Mesenteric fat pad (tissue), 1 donor: ENCODE results near the gene IFIT1. TPM values are rescaled to one million over a fixed set of nuclear protein-coding genes. Genes with fewer than 3 reads are reported as not detected.
"Not testable (repeated sequence)": the region's sequence is repeated elsewhere in the genome, so short reads cannot be mapped to it uniquely, and the experiment has no call there.

ENCODE experiments used
- DNase-seq: peaks from one replicate; pipeline ENCODE4 v3.0.0-alpha.2; 2020; ENCODE audit warnings: low spot score
- total RNA-seq: library from RNA; stranded (reverse); fragmentation: NEBNext Ultra II Directional; extraction: Animal tissue kit (Norgen Biotek cat#: 25700); gene quantifications from one replicate; pipeline ENCODE4 v1.2.1, GENCODE V29; 2021
- donor health status: DM: yes; HTN: yes; CAD: no.

IFIT1 gene
- total RNA-seq, 1 donor from 2014 or later, result 14.5 TPM

DNA sequence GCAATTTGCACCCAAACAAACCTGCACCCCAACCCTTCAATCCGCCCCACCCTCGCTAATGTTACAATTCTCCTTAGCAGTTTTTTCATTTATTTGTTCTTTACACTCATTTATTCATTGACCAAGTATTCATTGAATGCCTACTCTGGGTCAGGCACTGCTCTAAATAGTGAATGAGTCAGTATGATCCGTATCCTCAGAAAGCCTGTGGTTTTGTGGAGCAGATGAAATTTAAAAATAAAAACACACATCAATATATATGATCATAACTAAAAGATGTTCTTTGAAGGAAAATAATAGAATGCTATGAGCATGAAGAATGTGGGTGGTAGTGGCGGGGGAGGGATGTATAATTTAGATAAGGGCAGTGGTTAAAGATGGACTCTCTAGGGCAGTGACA lies 35.2 kb downstream of the IFIT1 start:
- DNase-seq, result no peak

DNA sequence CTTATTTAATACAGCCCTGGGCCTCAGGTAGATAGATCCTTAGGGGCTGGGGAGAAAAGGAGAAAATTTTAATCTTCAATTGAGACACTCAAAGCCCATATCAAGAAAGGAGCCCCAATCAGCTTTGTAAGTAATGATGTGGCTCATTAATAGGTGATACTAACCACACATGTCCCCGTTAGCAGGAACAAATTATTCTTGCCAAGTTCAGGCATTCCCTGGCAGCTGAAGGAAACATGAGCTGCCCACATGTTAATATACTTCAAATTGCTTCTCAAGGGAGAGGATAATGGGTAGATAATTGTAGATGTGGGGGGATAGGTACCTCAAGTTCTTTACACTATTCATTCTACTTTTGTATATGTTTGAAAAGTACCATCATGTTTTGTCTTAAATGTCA lies 36.5 kb downstream of the IFIT1 start:
- no peak for DNase-seq

DNA sequence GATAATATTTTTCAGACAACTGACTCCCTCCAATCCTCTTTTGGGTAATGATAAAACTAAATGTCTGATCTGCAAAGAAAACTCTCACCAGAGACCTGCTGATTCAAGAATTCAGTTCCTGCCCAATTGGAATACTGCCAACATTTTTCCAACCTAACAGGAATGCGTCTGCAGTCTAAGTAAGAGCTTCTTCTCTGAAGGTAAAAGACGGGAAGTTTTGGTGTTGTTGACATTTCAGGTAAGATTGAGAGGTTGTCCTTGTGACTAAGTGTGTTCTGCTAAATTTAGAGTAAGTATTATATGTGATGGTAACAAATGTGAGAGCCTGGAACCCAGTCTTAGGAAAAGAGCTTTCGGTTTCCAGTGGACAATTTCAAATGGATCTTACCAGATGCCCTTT lies 39.6 kb downstream of the IFIT1 start:
- DNase-seq, result no peak

DNA sequence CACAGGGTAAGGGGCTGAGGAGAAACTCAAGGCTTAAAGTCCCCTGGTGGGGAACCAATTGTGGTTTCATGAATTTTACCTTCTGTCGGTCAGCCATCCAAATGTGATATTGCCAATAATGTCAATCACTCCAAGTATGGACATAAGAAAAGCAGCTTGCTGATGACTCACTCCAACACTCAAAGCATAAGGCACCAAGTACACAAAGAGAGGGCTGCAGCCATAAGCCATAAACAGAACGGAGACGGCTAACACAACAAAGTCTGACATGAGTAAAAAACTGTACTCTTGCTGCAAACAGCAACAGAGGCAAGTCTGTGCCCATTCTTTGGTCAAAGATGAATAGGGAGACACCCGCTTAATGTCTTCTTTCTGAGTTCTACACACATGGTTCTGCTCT lies 46.1 kb downstream of the IFIT1 start:
- no peak for DNase-seq

DNA sequence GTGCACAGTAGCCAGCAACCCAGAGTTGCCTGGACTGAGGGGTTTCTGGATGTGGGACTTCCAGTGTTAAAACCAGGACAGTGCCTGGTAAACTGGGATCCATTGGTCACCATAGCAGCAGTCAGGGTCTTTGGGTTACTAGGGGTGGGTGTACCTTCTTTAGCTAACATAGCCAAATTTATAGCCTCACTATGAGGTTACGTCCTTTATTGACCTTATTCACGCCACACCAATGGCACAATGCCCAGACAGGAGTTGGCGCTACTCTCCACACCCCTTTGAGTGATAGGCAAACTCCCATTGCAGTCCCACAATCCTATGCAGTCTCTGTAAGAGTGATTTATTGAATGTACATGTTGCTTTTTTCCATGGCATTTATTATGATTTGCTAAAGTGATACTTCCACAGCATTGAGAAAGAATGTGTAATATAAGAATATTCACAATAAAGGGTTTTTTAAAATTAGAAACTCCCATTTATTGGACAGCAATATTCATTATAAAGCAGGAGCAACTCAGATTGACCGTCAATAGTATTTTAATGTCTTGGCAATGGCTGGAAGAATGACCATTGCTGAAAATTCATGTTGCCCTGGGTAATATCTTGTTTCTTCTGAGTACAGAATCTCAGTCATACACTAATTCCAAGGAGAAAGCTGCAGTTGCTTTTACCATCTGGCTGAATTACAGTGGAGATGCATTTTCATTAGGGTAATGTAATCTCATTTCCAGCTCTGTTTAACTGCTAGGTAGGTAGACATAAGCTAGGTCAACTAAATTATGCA lies 48.0 kb downstream of the IFIT1 start:
- DNase-seq, result no peak

DNA sequence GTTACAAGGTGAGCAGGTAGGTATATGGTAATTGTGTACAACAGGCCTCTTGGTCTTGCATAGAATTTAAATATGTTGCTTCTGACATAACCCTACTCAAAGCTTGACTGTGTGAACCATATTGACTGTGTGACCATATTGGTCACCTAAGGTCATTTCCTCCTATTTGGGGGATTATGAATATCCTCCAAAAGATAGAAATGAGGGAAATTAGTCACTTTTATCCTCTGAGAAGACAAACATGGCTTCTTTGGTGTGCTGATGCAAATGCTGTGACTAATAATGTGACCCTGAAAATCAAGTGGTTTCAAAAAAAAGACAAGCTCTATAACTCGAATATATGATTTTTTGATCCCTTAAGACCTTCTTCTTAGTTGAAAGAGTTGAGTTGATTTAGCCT lies 49.9 kb downstream of the IFIT1 start:
- DNase-seq, result no peak

DNA sequence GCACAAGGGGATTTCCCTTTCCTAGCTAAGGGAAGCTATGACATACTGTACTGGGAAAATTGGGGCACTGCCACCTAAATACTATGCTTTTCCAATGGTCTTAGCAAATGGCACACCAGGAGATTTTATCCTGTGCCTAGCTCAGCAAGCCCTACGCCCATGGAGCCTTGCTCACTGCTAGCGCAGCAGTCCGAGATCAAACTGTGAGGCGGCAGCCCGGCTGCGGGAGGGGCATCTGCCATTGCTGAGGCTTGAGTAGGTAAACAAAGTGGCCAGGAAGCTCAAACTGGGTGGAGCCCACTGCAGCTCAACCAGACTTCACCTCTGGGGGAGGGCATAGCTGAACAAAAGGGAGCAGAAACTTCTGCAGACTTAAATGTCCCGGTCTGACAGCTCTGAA lies 52.4 kb downstream of the IFIT1 start:
- not testable (repeated sequence) for DNase-seq

DNA sequence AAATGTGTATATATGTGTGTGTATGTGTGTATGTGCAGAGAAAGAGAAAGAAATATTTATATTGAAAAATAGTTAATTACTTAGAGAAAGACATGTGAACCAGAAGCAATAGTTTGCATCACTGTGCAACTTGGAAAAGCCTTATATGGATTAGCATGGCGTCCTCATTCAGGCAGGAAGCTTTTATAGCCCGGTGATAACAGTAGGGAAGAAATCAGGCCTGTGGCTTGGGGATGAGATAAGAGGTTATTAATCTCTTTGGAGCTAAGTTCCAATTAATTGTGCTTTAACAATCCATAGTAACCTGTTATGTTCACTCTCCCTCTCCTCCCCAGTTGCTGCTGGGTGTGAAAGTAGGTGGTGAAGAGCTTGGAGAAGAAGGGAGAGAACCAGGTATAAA lies 58.5 kb downstream of the IFIT1 start:
- DNase-seq, result no peak

DNA sequence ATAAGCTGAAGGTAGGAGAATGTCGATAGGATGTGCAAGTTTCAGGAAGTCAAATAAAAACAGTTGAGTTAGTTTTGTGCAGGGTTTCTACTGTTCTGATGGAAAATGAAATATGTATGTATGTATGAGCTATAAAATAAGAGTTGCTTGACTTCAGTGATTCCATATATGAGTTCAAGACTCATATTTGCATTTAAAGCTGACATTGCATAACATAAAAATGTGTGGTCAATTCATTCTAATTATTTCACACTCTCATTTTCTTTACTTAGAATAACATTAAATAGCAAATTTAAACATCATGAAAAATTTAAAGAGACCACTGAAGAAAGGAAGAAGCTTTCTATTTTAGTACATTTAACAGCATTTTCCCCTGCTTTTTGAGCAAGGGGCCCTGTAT lies 59.8 kb downstream of the IFIT1 start:
- no peak for DNase-seq

DNA sequence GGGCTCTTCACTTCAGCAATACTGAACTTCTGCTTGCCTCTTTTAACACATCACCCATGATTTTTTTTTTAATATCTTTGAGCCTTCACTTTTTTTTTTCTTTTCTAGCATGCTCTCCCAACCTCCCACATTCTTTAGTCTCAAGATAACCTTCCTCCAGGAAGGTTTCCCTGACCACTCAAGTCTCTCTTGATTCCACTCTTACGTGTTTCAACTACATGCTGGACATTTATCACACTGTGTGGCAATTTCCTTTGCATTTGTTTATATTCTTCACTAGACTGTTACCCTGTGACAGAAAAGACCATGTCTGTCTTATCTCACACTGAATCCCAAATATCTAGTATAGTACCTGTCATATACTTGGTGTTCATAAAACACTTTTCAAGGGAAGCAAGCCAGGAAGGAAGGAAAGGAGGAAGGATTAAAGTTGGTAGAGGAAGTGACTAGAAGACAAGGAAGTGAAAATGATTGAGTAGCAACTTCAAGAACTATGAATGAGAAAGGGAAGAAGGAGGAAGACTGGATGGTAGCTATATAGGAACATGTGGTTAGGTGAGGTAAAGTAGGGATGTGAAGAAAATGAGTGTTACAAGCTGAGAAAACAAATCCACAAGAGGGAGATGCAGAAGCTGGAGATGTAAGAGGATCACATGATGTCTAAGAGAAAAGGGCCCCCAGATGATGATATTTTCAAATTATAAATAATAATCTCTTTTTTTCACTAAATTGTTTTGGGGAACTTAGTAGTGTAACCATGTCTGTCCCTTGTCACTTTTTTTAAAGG lies 62.3 kb downstream of the IFIT1 start:
- no peak for DNase-seq

Other genes starting within 250 kb of the IFIT1 start
- 4.8 TPM for gene CH25H, start 185.3 kb upstream of the IFIT1 start, total RNA-seq
- gene LIPA, start 140.8 kb upstream of the IFIT1 start, total RNA-seq, result 210 TPM
- 3.8 TPM for gene IFIT2, start 90.6 kb upstream of the IFIT1 start, total RNA-seq
- gene IFIT3, start 64.6 kb upstream of the IFIT1 start, total RNA-seq, result 24.2 TPM
- not detected for gene IFIT1B, start 14.6 kb upstream of the IFIT1 start, total RNA-seq
- gene IFIT5, start 21.9 kb downstream of the IFIT1 start, total RNA-seq, result 18.3 TPM
- 0.22 TPM for gene SLC16A12, start 143.0 kb downstream of the IFIT1 start, total RNA-seq